ENCODE data around the gene RNF169.

RNF169 gene, protein sequence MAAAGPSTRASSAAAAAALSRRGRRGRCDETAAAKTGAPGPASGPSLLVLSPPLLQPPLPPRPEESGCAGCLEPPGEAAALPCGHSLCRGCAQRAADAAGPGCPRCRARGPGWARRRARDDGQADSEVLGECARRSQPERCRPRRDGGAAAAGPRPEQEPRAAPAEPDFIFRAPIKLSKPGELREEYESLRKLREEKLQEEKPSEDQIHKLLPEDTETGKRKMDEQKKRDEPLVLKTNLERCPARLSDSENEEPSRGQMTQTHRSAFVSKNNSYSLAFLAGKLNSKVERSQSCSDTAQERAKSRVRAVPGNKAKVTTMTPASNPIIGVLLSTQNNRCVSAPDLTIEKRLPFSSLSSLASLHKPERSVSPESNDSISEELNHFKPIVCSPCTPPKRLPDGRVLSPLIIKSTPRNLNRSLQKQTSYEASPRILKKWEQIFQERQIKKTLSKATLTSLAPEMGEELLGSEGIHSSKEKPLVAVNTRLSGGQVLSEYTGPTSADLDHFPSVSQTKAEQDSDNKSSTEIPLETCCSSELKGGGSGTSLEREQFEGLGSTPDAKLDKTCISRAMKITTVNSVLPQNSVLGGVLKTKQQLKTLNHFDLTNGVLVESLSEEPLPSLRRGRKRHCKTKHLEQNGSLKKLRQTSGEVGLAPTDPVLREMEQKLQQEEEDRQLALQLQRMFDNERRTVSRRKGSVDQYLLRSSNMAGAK

GRCh38 chr11:74748211-74749126, at the start of gene RNF169:
Gene RNF169, plus strand, starts transcription at chr11:74748849. Its CDS starts 32 bp downstream, at chr11:74748881.
- DNase-seq (ENCODE audit: low read depth in 2 of 2), result peak; percentile 87

- no peak for DNase-seq (ENCODE audit: low read depth in 2 of 2)
These were observed 48.8 kb upstream of the RNF169 start for GRCh38 chr11:74699615-74700396.

- no peak for DNase-seq (ENCODE audit: low read depth in 2 of 2)
These were observed 47.3 kb upstream of the RNF169 start for GRCh38 chr11:74701351-74701750.

- peak; percentile 12 to 20 for DNase-seq (ENCODE audit: low read depth in 2 of 2)
These were observed 46.2 kb upstream of the RNF169 start for GRCh38 chr11:74702383-74703007.

DNA sequence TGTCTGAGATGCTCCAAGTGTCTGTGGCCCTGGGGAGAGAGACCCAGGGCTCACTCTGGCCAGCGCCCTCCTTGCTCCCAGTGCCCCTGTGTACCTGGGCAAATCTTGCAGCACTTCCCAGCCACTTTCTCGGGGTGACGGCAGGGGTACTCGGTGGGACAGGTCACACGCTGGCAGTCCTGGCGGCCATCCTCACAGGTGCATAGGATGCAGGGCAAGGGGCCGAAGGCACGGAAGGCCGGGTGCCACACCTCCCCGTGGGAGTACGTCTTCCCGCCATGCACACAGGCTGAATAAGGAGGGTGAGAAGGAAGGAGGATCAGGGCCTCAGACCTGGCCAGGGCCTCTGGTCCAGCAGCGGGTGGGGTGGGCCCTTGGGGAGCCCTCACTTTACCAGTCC, 45.4 kb upstream of the RNF169 start:
- no peak for DNase-seq (ENCODE audit: low read depth in 2 of 2)

GRCh38 chr11:74707182-74707581, 41.5 kb upstream of the RNF169 start:
- DNase-seq (ENCODE audit: low read depth in 2 of 2), result no peak

- DNase-seq (ENCODE audit: low read depth in 2 of 2), result no peak
These were observed 40.8 kb upstream of the RNF169 start for GRCh38 chr11:74707602-74708510.

DNA sequence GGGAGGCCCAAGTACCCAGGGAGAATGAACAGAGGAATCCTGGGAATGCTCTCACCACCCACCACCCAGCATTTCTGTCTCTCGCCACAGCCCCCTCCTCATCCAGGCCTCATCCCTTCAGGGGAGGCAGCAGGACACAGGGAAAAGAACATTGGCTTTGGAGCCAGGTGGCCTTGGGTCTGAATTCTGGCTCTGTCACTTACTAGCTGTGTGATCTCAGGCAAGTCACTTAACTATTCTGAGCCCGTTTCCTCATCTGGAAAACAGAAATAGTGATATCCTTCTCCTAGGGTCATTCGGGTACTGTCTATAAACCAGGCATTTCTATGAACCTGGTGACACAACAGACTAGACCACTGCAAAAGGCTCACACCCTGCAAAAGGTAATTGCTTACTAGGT, 39.5 kb upstream of the RNF169 start:
- no peak for DNase-seq (ENCODE audit: low read depth in 2 of 2)

DNA sequence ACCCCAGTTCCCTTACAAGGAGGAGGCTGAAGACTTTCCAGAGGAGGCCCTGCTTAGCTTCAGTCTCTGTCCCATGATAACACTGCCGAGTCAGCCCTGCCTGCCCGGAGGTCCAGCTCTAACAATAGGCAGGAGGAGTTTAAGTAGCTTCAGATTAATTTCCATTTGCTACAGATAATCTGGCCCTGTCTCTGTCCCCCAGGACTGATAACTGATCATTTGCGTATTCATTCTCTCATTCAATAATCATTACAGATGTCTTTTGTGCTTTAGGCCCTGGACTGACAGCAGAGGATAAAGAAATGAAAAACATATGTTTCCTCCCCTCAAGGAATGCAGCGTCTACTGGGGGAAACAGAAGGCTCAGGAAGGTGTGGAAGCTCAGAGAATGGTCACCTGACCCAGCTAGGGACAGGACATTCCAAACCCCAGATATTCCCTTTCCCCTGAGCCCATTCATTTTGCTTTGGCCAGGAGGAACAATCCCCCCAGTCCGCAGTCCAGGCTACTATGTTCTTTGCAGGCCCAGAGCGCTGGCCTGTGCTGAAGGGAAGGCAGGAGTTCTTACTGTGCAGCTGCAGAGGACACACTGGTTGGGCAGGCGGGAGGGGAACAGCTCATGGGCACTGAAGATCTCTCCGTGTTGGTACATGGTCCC, 38.2 kb upstream of the RNF169 start:
- DNase-seq (ENCODE audit: low read depth in 2 of 2), result no peak

GRCh38 chr11:74713686-74714085, 35.0 kb upstream of the RNF169 start:
- DNase-seq (ENCODE audit: low read depth in 2 of 2), result no peak

- no peak for DNase-seq (ENCODE audit: low read depth in 2 of 2)
These were observed 33.7 kb upstream of the RNF169 start for GRCh38 chr11:74714904-74715303.

- no peak for DNase-seq (ENCODE audit: low read depth in 2 of 2)
These were observed 31.3 kb upstream of the RNF169 start for GRCh38 chr11:74717221-74717969.

DNA sequence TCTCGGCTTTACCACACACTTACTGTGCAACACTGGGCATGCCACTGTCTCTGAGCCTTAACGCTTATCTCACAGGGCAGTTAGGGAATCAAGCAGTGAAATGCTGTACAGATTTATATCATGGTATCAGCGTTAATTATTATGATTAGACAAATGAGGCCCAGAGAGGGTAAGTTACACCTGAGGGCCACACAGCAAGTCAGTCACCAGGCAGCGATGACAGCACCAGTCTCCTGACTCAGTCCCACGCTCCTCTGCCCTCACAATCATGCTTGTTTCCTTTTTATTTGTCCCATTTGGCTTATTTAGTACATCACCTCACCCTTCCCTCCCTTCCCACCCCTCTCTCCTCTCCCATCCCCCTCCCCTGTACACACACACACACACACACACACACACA, 29.6 kb upstream of the RNF169 start:
- no peak for DNase-seq (ENCODE audit: low read depth in 2 of 2)

GRCh38 chr11:74720596-74721478, 27.8 kb upstream of the RNF169 start:
- DNase-seq (ENCODE audit: low read depth in 2 of 2), result no peak

DNA sequence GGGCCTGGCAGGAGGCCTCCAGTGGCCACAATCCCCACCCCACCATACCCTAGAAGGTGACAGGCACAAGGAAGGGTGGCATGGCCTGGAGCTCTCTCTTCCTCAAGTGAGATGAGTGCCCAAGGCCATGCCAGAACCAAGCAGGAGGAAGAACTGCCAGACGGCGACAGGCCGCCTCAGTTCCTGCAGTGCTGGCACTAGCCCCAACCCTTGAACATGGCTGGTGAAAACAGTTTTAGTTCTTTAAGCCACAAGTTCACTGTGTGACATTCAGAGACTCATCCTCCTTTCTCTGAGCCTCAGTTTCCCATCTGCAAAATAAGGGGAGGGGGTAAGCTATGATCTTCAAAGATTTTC, 27.2 kb upstream of the RNF169 start:
- DNase-seq (ENCODE audit: low read depth in 2 of 2), result no peak

- no peak for DNase-seq (ENCODE audit: low read depth in 2 of 2)
These were observed 25.1 kb upstream of the RNF169 start for GRCh38 chr11:74723511-74723910.

DNA sequence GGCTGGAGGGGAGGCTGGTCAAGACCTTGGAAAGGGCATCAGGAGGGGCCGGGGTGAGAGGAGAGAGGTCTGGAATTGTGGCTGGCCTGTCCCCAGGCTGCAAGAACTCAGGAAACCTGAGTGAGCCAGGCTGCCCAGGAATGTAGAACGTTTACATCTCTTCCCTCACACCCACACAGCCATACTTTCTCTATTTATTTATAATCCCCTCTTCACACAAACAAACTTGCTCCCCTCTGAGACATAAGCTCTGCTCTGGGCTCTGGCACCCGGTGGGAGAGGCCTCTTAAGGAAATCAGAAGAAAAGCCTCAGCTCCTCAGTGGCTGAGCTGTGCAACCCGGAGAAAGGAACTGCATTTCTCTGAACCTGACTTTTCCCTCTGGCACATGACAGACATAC, 22.9 kb upstream of the RNF169 start:
- no peak for DNase-seq (ENCODE audit: low read depth in 2 of 2)

All from stimulated activated CD8-positive, alpha-beta memory T cell treated with anti-CD3 and anti-CD28 coated beads, Interleukin-7, amount 100 ng/mL, for 4 hours (primary cell).